Inflammatory macrophage treated with lipopolysaccharide for 1 hour (primary cell): ENCODE results near the gene CACTIN.

ENCODE experiments used
- DNase-seq, 2 donors: peaks; one replicate each; pipeline ENCODE4 v3.0.0-alpha.2; 2020 to 2022

Gene CACTIN

GRCh38 chr19:3622224-3622623 is 4.4 kb downstream of the CACTIN start:
- no peak for DNase-seq

GRCh38 chr19:3621689-3622088 is 4.9 kb downstream of the CACTIN start:
- DNase-seq = no peak

- DNase-seq = no peak
Measured at GRCh38 chr19:3620817-3621547, 5.6 kb downstream of the CACTIN start.

- no peak for DNase-seq
Measured at GRCh38 chr19:3620145-3620816, 6.3 kb downstream of the CACTIN start.

GRCh38 chr19:3619631-3620012 is 7.0 kb downstream of the CACTIN start:
- DNase-seq = no peak

GRCh38 chr19:3618811-3619630 is 7.6 kb downstream of the CACTIN start:
- no peak for DNase-seq

GRCh38 chr19:3618144-3618810 is 8.3 kb downstream of the CACTIN start:
- DNase-seq = peak; percentile 27 to 76

GRCh38 chr19:3617463-3617862 is 9.1 kb downstream of the CACTIN start:
- no peak for DNase-seq

GRCh38 chr19:3615524-3616135 is 11.0 kb downstream of the CACTIN start:
- DNase-seq = no peak

- DNase-seq = no peak
Measured at GRCh38 chr19:3614858-3615505, 11.6 kb downstream of the CACTIN start.

GRCh38 chr19:3613818-3614661 is 12.6 kb downstream of the CACTIN start:
- DNase-seq = no peak

GRCh38 chr19:3612901-3613741 is 13.5 kb downstream of the CACTIN start:
- DNase-seq = no peak

- no peak for DNase-seq
Measured at GRCh38 chr19:3612330-3612729, 14.3 kb downstream of the CACTIN start.

GRCh38 chr19:3611841-3612240 is 14.7 kb downstream of the CACTIN start:
- no peak for DNase-seq

- no peak for DNase-seq
Measured at GRCh38 chr19:3610745-3611717, 15.6 kb downstream of the CACTIN start.

GRCh38 chr19:3609779-3610719 is 16.5 kb downstream of the CACTIN start:
- no peak for DNase-seq

- no peak for DNase-seq
Measured at GRCh38 chr19:3608750-3609322, 17.8 kb downstream of the CACTIN start.
